ENCODE results near the gene CTBP1. TPM values are rescaled to one million over a fixed set of nuclear protein-coding genes. Genes with fewer than 3 reads are reported as not detected.

Gene CTBP1
- total RNA-seq, 1 experiment from 2014 or later = 136 TPM

DNA sequence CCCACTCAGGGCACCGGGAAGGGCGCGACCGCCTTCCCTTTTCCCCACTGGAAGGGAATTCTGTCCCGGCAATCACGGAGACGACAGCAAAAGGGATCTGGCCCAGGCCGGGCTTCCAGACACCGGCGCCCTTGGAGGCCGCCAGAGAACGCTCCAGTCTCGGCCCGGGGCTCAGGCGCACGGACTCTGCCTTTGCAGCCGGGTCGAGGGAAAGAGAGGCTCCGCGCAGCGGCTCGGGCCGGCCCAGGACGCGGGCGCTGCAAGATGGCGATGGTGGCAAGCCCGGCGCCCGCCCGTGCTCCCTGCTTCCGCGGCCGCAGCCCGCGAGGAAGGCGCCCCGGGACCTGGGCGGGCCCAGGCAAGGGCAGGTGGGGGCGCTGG, 1.1 kb downstream of the CTBP1 start:
- H3K27me3 ChIP-seq (ENCODE audit: insufficient read depth, low read length) = no peaks in the 10 kb centered on the region
- peak; percentile 39 for DNase-seq
- H2BK120ac ChIP-seq (ENCODE audit: low read depth, low read length, poor library complexity, severe bottlenecking) = no peak overlapping the region
- H4K5ac ChIP-seq (ENCODE audit: insufficient read length, low read depth, low read length) = no peak overlapping the region
- no peak overlapping the region for H3T11ph ChIP-seq (ENCODE audit: low read length)
- H3K56ac ChIP-seq (ENCODE audit: insufficient read length, low read depth, low read length) = no peak overlapping the region
- H2BK12ac ChIP-seq (ENCODE audit: insufficient read length, low read depth, low read length) = no peak overlapping the region
- WGBS (ENCODE audit: extremely low coverage, insufficient read length, low lambda C conversion rate) = no CpG with 5 or more reads among the region's 40 CpGs
- no peak overlapping the region for H3K27ac ChIP-seq (ENCODE audit: insufficient read length, low read depth, low read length)
- peak overlapping the region; percentile 46 for H3K4me2 ChIP-seq (ENCODE audit: insufficient read depth, insufficient read length, low read length)
- TF ChIP-seq, protein P1, sequence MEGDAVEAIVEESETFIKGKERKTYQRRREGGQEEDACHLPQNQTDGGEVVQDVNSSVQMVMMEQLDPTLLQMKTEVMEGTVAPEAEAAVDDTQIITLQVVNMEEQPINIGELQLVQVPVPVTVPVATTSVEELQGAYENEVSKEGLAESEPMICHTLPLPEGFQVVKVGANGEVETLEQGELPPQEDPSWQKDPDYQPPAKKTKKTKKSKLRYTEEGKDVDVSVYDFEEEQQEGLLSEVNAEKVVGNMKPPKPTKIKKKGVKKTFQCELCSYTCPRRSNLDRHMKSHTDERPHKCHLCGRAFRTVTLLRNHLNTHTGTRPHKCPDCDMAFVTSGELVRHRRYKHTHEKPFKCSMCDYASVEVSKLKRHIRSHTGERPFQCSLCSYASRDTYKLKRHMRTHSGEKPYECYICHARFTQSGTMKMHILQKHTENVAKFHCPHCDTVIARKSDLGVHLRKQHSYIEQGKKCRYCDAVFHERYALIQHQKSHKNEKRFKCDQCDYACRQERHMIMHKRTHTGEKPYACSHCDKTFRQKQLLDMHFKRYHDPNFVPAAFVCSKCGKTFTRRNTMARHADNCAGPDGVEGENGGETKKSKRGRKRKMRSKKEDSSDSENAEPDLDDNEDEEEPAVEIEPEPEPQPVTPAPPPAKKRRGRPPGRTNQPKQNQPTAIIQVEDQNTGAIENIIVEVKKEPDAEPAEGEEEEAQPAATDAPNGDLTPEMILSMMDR (conservative IDR thresholded peaks at IDR 0.05) = no peak
- Mint-ChIP-seq H3K36me3 (ENCODE audit: insufficient read depth in 1 of 3, low read depth in 3 of 3) (peaks cover 29 to 31% (median 30%) of the 10 kb centered on the region in 3 experiments), H3K27me3 (ENCODE audit: low read depth) (peaks cover 12% of the 10 kb centered on the region), H3K9me3 (peaks cover 27 to 32% of the 10 kb centered on the region in 2 experiments), H3K4me3 (peak overlapping the region; percentile 69 to 83), H3K27ac (no peak overlapping the region), H3K4me1 (peaks cover 7 to 11% of the 10 kb centered on the region in 2 experiments; a peak in 3 of 4 replicates)
- H2BK20ac ChIP-seq (ENCODE audit: low read depth, low read length, poor library complexity, severe bottlenecking) = no peak overlapping the region
- H3K9me3 ChIP-seq (ENCODE audit: control insufficient read depth, low read depth, low read length) = peaks cover 20% of the 10 kb centered on the region
- peak overlapping the region; percentile 20 for H3K9ac ChIP-seq (ENCODE audit: extremely low read depth, insufficient read length, low read length)
- H2AFZ ChIP-seq (ENCODE audit: low read length) = no peak overlapping the region
- H4K91ac ChIP-seq (ENCODE audit: insufficient read length, low read depth, low read length) = no peak overlapping the region
- peaks cover 45% of the 10 kb centered on the region; the same call in 1 of the 2 replicates for H3K79me2 ChIP-seq (ENCODE audit: insufficient read depth, low read length)
- H3K4me1 ChIP-seq (ENCODE audit: insufficient read depth, low read length) = no peaks in the 10 kb centered on the region
- H3K23me2 ChIP-seq (ENCODE audit: insufficient read length, low read depth, low read length, poor library complexity, severe bottlenecking) = peaks cover 7% of the 10 kb centered on the region
- H3K79me1 ChIP-seq (ENCODE audit: insufficient read depth, low read depth, low read length, poor library complexity, severe bottlenecking) = peaks cover 4% of the 10 kb centered on the region
- H4K20me1 ChIP-seq (ENCODE audit: control insufficient read depth, insufficient read depth, insufficient read length) = peaks cover 5% of the 10 kb centered on the region
- no peak overlapping the region for H3K18ac ChIP-seq (ENCODE audit: insufficient read length, low read depth, low read length)
- no peak overlapping the region for H2BK15ac ChIP-seq (ENCODE audit: low read depth, low read length)
- no peak overlapping the region for H2AK5ac ChIP-seq (ENCODE audit: insufficient read length, low read length)
- no peak overlapping the region for H3K4ac ChIP-seq (ENCODE audit: low read depth, low read length)
- H3K23ac ChIP-seq (ENCODE audit: insufficient read length, low read depth, low read length) = no peak overlapping the region
- H3K14ac ChIP-seq (ENCODE audit: insufficient read depth, low read length) = peak overlapping the region; percentile 72; the same call in 1 of the 2 replicates
- no peak overlapping the region for H4K8ac ChIP-seq (replicated peaks; ENCODE audit: insufficient read length, low read depth, low read length)
- no peak overlapping the region for H2BK5ac ChIP-seq (ENCODE audit: insufficient read length, low read length)

Data from H9 (cell line).